Hematopoietic multipotent progenitor cell treated with erythropoietin and hydrocortisone succinate and interleukin-3 and kit ligand, for 6 days (in vitro differentiated cells): ENCODE measurements around the gene GRM7.

ENCODE experiments used
- DNase-seq: peaks from one replicate; pipeline ENCODE4 v3.0.0-alpha.2; 2015

Gene GRM7

GRCh38 chr3:7322957-7323669 is 462.2 kb downstream of the GRM7 start:
- DNase-seq, result no peak

- DNase-seq, result no peak
Measured at GRCh38 chr3:7328339-7328738, 467.4 kb downstream of the GRM7 start.

- no peak for DNase-seq
Measured at GRCh38 chr3:7332696-7333095, 471.8 kb downstream of the GRM7 start.

DNA sequence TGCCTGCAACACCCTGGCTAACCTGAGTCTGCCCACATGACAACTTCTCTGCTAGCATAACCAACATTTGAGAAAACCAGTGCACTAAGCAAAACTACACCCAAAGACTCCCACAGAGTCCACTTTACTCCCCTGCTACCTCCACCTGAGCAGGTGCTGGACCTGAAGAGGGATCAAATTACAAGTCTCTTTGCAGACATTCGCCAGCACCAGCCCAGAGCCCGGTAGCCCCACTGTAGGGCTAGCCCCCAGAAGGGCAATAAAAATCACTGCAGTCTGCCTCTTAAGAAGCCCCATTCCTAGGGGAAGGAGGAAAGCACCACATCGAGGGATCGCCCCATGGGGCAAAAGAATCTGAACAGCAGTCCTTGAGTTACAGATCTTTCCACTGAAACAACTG is 472.2 kb downstream of the GRM7 start:
- no peak for DNase-seq

GRCh38 chr3:7340795-7341194 is 479.9 kb downstream of the GRM7 start:
- no peak for DNase-seq

- no peak for DNase-seq
Measured at GRCh38 chr3:7346364-7346763, 485.4 kb downstream of the GRM7 start.

GRCh38 chr3:7357101-7357500 is 496.2 kb downstream of the GRM7 start:
- no peak for DNase-seq

GRCh38 chr3:7367968-7368367 is 507.1 kb downstream of the GRM7 start:
- no peak for DNase-seq

GRCh38 chr3:7368597-7368996 is 507.7 kb downstream of the GRM7 start:
- DNase-seq, result no peak

- no peak for DNase-seq
Measured at GRCh38 chr3:7371693-7372572, 511.0 kb downstream of the GRM7 start.

GRCh38 chr3:7377103-7377502 is 516.2 kb downstream of the GRM7 start:
- DNase-seq, result no peak

DNA sequence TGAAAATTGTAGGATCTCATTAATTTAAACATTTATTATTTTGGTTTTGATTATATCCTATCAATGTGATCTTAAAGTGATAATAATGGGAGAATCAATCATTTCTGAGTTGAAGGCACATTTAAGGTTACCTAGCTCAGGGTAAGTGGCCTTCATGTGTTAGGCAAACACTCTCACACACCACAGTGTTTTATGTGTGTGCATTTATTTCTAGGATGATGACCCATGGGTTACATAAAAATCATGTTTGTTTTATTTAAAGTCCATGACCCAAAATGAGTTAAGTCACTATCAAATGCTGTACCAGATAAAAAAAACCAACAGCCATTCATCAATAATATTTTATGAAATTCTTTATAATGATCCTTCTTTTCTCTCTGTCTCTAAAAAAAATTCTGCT is 520.8 kb downstream of the GRM7 start:
- DNase-seq, result no peak

GRCh38 chr3:7382293-7383010 is 521.5 kb downstream of the GRM7 start:
- DNase-seq, result no peak

GRCh38 chr3:7385635-7386034 is 524.7 kb downstream of the GRM7 start:
- no peak for DNase-seq

DNA sequence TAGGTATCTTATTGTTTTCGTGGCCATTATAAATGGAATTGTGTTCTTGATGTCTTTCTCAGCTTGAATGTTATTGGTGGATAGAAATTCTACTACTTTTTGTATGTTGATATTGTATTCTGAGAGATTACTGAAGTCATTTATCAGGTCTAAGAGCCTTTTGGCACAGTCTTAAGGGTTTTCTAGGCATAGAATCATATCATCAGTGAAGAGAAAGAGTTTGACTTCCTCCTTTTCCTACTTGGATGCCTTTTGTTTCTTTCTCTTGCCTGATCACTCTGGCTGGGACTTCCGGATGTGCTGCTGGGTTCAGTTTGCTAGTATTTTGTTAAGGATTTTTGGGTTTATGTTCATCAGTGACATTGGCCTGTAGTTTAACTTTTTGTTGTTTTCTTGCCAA is 527.1 kb downstream of the GRM7 start:
- DNase-seq, result no peak

- no peak for DNase-seq
Measured at GRCh38 chr3:7392206-7392605, 531.3 kb downstream of the GRM7 start.

- no peak for DNase-seq
Measured at GRCh38 chr3:7393944-7394605, 533.2 kb downstream of the GRM7 start.

- no peak for DNase-seq
Measured at GRCh38 chr3:7396534-7396933, 535.6 kb downstream of the GRM7 start.

- DNase-seq, result no peak
Measured at GRCh38 chr3:7397097-7397496, 536.2 kb downstream of the GRM7 start.

DNA sequence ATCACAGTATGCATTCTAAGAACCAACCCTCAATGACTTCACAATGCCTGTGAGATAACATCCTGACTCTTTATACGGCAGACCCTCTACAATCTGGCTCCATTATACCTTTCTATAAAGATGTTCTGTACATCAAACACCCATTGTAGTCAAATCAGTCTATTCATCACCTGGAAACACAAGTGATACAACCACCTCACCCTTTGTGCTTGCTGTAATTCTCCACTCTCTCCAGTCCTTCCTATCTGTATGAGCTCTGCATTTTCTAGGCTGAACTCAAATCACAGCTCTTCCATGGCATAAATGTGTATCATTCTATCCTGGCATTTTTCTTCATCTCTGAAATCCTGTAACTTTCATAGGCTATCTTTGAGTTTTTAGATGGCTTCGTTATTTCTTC is 539.4 kb downstream of the GRM7 start:
- DNase-seq, result no peak

- DNase-seq, result no peak
Measured at GRCh38 chr3:7401418-7401817, 540.5 kb downstream of the GRM7 start.

DNA sequence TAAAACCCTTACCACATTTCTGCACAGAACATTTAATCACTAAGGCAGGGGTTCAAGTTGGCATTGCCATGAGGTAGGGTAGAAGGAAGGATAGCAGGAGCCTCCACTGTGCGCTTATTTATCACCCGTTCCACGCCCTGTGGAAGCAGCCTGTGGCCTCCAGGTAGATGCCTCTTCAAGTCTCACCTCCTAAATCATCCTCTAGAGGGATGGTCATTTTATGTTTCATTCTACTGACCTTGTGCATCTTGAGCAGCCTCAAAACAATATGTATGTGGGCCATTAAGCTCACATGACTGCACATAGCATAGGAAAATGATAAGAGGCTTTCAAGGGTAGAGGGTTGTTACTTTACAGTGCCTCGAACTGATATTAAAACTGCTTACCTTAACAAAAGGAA is 546.2 kb downstream of the GRM7 start:
- no peak for DNase-seq

DNA sequence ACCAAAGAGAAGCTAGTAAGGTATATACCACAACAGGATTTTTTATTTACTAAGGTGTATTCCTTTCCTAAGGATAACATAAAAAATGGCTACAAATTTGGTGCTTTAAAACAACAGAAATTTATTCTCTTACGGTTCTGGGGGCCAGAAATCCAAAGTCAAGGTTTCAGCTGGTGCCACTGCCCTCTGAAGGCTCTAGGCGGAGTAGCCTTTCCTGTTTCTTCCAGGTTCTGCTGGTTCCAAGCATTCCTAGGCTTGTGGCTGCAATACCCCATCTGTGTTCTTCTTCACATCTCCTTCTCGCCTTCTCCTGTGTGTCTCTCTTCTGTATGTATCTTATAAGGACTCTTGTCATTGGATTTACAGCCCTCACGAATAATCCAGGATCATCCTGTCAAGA is 549.9 kb downstream of the GRM7 start:
- no peak for DNase-seq
